G401 (cell line): ENCODE data around the gene ETDA. TPM values are rescaled to one million over a fixed set of nuclear protein-coding genes. Genes with fewer than 3 reads are reported as not detected.
"Not testable (repeated sequence)": the region's sequence is repeated elsewhere in the genome, so short reads cannot be mapped to it uniquely, and the experiment has no call there.

ENCODE experiments used
- DNase-seq: peaks from one replicate; pipeline ENCODE4 v3.0.0-alpha.2; 2015; ENCODE audit warnings: low spot score
- in situ Hi-C: cut with HindIII; loops from 2 replicates; pipeline ENCODE4 v1.10.0; 2016; ENCODE audit warnings: low sequenced_read_pairs, mixed read lengths
- total RNA-seq: library from RNA; depleted of rRNA; stranded (reverse); fragments of >200 nt; shearing (Covaris generic); gene quantifications from 2 replicates; pipeline ENCODE4 v1.2.3, GENCODE V29; 2014; rRNA removed

The ETDA gene
- total RNA-seq: not detected in 2 replicates

- DNase-seq, in situ Hi-C loops: not testable (repeated sequence)
These were observed at the start of gene ETDA for GRCh38 chrX:135252011-135252518. TSS of gene ETDA (plus strand) at chrX:135252061. CDS start at chrX:135253277, 1,216 bp downstream.

GRCh38 chrX:135206427-135206826, 45.4 kb upstream of the ETDA start:
- DNase-seq, in situ Hi-C loops: not testable (repeated sequence)

- in situ Hi-C loops: no loop called here
- DNase-seq: no peak
These were observed 38.5 kb upstream of the ETDA start for GRCh38 chrX:135213200-135213844.

GRCh38 chrX:135245989-135246388, 5.9 kb upstream of the ETDA start:
- DNase-seq, in situ Hi-C loops: not testable (repeated sequence)

GRCh38 chrX:135256087-135256684, 4.3 kb downstream of the ETDA start:
- in situ Hi-C loops, DNase-seq: not testable (repeated sequence)

GRCh38 chrX:135256923-135257322, 5.1 kb downstream of the ETDA start:
- DNase-seq: no peak
- in situ Hi-C loops: no loop called here

GRCh38 chrX:135257469-135257868, 5.6 kb downstream of the ETDA start:
- in situ Hi-C loops: no loop called here
- no peak for DNase-seq

- DNase-seq, in situ Hi-C loops: not testable (repeated sequence)
These were observed 9.1 kb downstream of the ETDA start for GRCh38 chrX:135260976-135261375.

- in situ Hi-C loops: not testable (repeated sequence)
These were observed 11.5 kb downstream of the ETDA start for GRCh38 chrX:135263376-135263775.

GRCh38 chrX:135264206-135264605, 12.3 kb downstream of the ETDA start:
- no peak for DNase-seq
- in situ Hi-C loops: no loop called here

More at GRCh38 chrX:135263376-135263775, 11.5 kb downstream of the ETDA start:
- not testable (repeated sequence) for DNase-seq

- in situ Hi-C loops: no loop called here
- no peak for DNase-seq
These were observed 21.3 kb downstream of the ETDA start for GRCh38 chrX:135273162-135273561.

- no peak for DNase-seq
- in situ Hi-C loops: no loop called here
These were observed 24.1 kb downstream of the ETDA start for GRCh38 chrX:135275973-135276372.

- in situ Hi-C loops: no loop called here
- no peak for DNase-seq
These were observed 35.5 kb downstream of the ETDA start for GRCh38 chrX:135287266-135287823.

- DNase-seq: peak; percentile 58
These were observed 43.5 kb downstream of the ETDA start for GRCh38 chrX:135295238-135295943.

GRCh38 chrX:135295944-135296305, 44.1 kb downstream of the ETDA start:
- DNase-seq: no peak
- in situ Hi-C loops: no loop called here

More at GRCh38 chrX:135295238-135295943, 43.5 kb downstream of the ETDA start:
- in situ Hi-C loops: no loop called here

GRCh38 chrX:135302269-135302873, 50.5 kb downstream of the ETDA start:
- DNase-seq: no peak
- in situ Hi-C loops: no loop called here
